IgD-negative memory B cell (primary cell): ENCODE measurements around the gene CCDC110. TPM values are rescaled to one million over a fixed set of nuclear protein-coding genes. Genes with fewer than 3 reads are reported as not detected.

Experiments used
- H3K27ac Mint-ChIP-seq, 3 donors: one replicate each; pipeline ENCODE4 v1.8.0; 2020 to 2022; ENCODE audit warnings: mild to moderate bottlenecking in 3 of 3, mixed read lengths in 3 of 3, moderate library complexity in 1 of 3
- H3K27me3 Mint-ChIP-seq: one replicate; pipeline ENCODE4 v1.8.0; 2021; ENCODE audit warnings: mixed read lengths
- H3K36me3 Mint-ChIP-seq: one replicate; pipeline ENCODE4 v1.8.0; 2020; ENCODE audit warnings: mild to moderate bottlenecking, mixed read lengths
- H3K4me1 Mint-ChIP-seq, 3 donors: one replicate each; pipeline ENCODE4 v1.8.0; 2020 to 2022; ENCODE audit warnings: mixed read lengths in 3 of 3, mild to moderate bottlenecking in 1 of 3
- H3K4me3 Mint-ChIP-seq, 4 donors: one replicate each; pipeline ENCODE4 v1.8.0; 2020 to 2022; ENCODE audit warnings: mild to moderate bottlenecking in 4 of 4, mixed read lengths in 4 of 4, moderate library complexity in 3 of 4
- H3K9me3 Mint-ChIP-seq, 3 donors: one replicate each; pipeline ENCODE4 v1.8.0; 2020 to 2021; ENCODE audit warnings: mixed read lengths in 3 of 3, mild to moderate bottlenecking in 1 of 3
- polyA plus RNA-seq: library from polyadenylated mRNA; unstranded; fragments of 300-500 nt; fragmentation: Illumina TruSeq; gene quantifications from one replicate; pipeline ENCODE4 v1.2.3, GENCODE V29; 2021

The CCDC110 gene
- polyA plus RNA-seq, 1 donor from 2014 or later, result not detected

DNA sequence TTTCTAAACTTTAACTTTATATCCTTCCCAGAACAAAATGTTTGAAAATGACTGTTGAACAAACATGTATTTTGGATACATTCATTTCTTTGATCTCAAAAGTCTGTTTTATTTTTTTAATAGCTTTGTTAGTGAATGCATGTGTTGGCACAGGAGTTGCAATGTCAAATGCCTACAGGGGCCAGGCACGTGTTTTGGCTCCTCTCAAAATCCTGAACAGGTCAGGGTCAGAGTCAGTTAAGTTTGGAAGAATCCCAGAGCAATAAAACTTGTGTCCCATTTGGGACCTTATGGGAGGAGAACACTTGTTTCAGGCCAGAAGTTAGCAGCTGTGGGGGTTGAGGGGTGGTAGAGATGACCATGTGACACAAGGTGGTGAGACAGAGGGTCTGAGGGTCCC lies 29.0 kb upstream of the CCDC110 start:
- no peak overlapping the region for H3K27ac Mint-ChIP-seq
- H3K4me3 Mint-ChIP-seq, result peak overlapping the region in 1 of 4 donors; percentile 52
- H3K4me1 Mint-ChIP-seq, result no peaks in the 10 kb centered on the region
- peaks cover 0 to 10% (median 8%) of the 10 kb centered on the region in 3 donors for H3K9me3 Mint-ChIP-seq
- peaks cover 8% of the 10 kb centered on the region for H3K27me3 Mint-ChIP-seq
- H3K36me3 Mint-ChIP-seq, result no peaks in the 10 kb centered on the region

- no peak overlapping the region for H3K27ac Mint-ChIP-seq
- no peak overlapping the region for H3K4me3 Mint-ChIP-seq
- no peaks in the 10 kb centered on the region for H3K4me1 Mint-ChIP-seq
- H3K9me3 Mint-ChIP-seq, result peaks cover 0 to 10% (median 8%) of the 10 kb centered on the region in 3 donors
- peaks cover 9% of the 10 kb centered on the region for H3K27me3 Mint-ChIP-seq
- no peaks in the 10 kb centered on the region for H3K36me3 Mint-ChIP-seq
Measured at GRCh38 chr4:185500035-185500434, 28.5 kb upstream of the CCDC110 start.

DNA sequence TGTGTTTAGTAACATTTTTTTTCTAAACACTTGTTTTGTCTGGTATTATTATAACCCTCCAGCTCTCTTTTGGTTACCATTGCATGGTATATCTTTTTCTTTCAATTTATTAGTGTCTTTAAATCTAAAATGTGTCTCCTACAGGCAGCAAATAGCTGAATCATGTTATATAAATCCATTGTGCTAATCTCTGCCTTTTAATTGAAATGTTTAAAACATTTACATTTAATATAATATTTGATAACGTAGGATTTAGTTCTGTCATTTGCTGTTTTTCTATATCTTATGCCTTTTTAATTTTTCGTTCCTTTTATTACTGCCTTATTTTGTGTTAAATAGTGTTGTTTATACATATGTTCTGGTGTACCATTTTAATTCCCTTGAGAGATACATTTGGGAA lies 17.1 kb upstream of the CCDC110 start:
- H3K27ac Mint-ChIP-seq, result no peak overlapping the region
- peaks cover 11% of the 10 kb centered on the region for H3K36me3 Mint-ChIP-seq
- peaks cover 9 to 20% (median 10%) of the 10 kb centered on the region in 3 donors for H3K9me3 Mint-ChIP-seq
- H3K27me3 Mint-ChIP-seq, result peaks cover 10% of the 10 kb centered on the region
- no peaks in the 10 kb centered on the region for H3K4me1 Mint-ChIP-seq
- peak overlapping the region in 1 of 4 donors; percentile 31 for H3K4me3 Mint-ChIP-seq

GRCh38 chr4:185481401-185481800 lies 9.9 kb upstream of the CCDC110 start:
- Mint-ChIP-seq H3K27ac (no peak overlapping the region), H3K9me3 (peaks cover 0 to 3% (median 0%) of the 10 kb centered on the region in 3 donors), H3K4me1 (peaks cover 0 to 5% (median 0%) of the 10 kb centered on the region in 3 donors), H3K27me3 (peaks cover 12% of the 10 kb centered on the region), H3K4me3 (no peak overlapping the region), H3K36me3 (peaks cover 2% of the 10 kb centered on the region)

- peaks cover 0 to 5% (median 0%) of the 10 kb centered on the region in 3 donors for H3K4me1 Mint-ChIP-seq
- H3K9me3 Mint-ChIP-seq, result peaks cover 0 to 3% (median 0%) of the 10 kb centered on the region in 3 donors
- H3K27me3 Mint-ChIP-seq, result peaks cover 12% of the 10 kb centered on the region
- H3K27ac Mint-ChIP-seq, result no peak overlapping the region
- peak overlapping the region in 2 of 4 donors; percentile 19 to 32 for H3K4me3 Mint-ChIP-seq
- H3K36me3 Mint-ChIP-seq, result no peaks in the 10 kb centered on the region
Measured at GRCh38 chr4:185480016-185480732, 8.6 kb upstream of the CCDC110 start.

DNA sequence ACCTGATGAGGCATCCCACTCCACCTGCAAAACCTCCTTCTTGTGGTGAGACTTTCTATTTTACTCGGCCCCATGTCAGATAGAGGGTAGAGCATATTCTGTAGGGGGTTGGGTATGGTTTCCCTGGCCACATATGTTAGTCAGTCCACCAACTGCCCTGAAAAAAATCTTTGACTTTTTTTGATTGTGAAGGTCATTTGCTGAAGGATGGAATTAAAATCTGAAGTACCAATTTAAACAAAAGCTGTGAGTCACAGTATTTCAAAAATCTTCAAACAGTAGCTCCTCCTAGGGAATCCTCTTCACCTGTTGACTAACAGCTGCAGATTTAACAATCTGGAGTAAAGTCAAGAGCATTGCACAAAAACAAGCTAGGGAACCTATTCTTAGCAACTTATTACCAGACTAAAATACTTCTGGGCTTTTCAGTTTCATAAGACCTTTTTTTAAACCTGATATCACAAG lies 8.0 kb upstream of the CCDC110 start:
- Mint-ChIP-seq H3K4me1 (peaks cover 0 to 5% (median 0%) of the 10 kb centered on the region in 3 donors), H3K9me3 (peaks cover 0 to 3% (median 0%) of the 10 kb centered on the region in 3 donors), H3K27me3 (peaks cover 9% of the 10 kb centered on the region), H3K4me3 (no peak overlapping the region), H3K36me3 (no peaks in the 10 kb centered on the region), H3K27ac (no peak overlapping the region)

- peaks cover 6% of the 10 kb centered on the region for H3K27me3 Mint-ChIP-seq
- H3K4me3 Mint-ChIP-seq, result no peak overlapping the region
- peaks cover 8 to 14% (median 9%) of the 10 kb centered on the region in 3 donors for H3K4me1 Mint-ChIP-seq
- H3K27ac Mint-ChIP-seq, result no peak overlapping the region
- H3K9me3 Mint-ChIP-seq, result no peaks in the 10 kb centered on the region
- no peaks in the 10 kb centered on the region for H3K36me3 Mint-ChIP-seq
Measured at GRCh38 chr4:185473247-185473646, 1.7 kb upstream of the CCDC110 start.

GRCh38 chr4:185472103-185472542 lies 590 bp upstream of the CCDC110 start:
- Mint-ChIP-seq H3K27ac (peak overlapping the region; percentile 73 to 94 (median 93)), H3K9me3 (no peaks in the 10 kb centered on the region), H3K36me3 (no peaks in the 10 kb centered on the region), H3K27me3 (peaks cover 2% of the 10 kb centered on the region), H3K4me3 (peak overlapping the region; percentile 89 to 97 (median 92)), H3K4me1 (peaks cover 8 to 14% (median 9%) of the 10 kb centered on the region in 3 donors)

- Mint-ChIP-seq H3K36me3 (no peaks in the 10 kb centered on the region), H3K9me3 (no peaks in the 10 kb centered on the region), H3K27me3 (peaks cover 2% of the 10 kb centered on the region), H3K27ac (peak overlapping the region; percentile 26 to 95 (median 88)), H3K4me3 (peak overlapping the region; percentile 71 to 95 (median 90)), H3K4me1 (peaks cover 8 to 14% (median 9%) of the 10 kb centered on the region in 3 donors)
Measured at GRCh38 chr4:185470501-185471195, 885 bp downstream of the CCDC110 start.

DNA sequence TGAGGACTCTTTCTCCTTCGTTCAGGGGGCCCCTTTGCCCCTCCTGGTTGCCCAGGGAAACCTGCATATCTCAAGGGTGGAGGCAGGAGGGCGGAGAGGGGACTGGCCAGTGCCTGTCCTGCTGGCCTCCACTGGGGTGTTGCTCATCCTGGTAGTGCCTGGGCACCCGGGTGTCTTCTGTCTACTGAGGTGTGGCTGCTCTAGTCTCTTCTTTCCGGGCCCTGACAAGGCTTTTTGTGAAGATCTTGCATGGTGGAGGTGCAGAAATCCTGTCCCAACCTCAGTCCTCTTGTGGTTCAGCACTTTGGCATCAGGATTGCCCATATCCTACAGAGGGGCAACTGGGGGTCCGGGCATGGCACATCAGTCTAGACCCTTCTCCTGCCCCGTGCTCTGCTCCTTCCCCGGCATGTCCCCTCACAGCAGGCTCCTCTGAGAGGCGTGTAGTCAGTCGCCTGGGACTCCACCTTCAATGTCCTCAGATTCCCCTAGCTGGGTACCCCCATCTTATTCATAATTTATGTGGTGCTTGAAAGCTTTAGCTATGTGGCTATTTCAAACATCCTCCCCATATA lies 1.9 kb downstream of the CCDC110 start:
- H3K4me1 Mint-ChIP-seq, result peaks cover 8 to 14% (median 9%) of the 10 kb centered on the region in 3 donors
- H3K36me3 Mint-ChIP-seq, result no peaks in the 10 kb centered on the region
- no peaks in the 10 kb centered on the region for H3K9me3 Mint-ChIP-seq
- H3K27ac Mint-ChIP-seq, result peak overlapping the region in 1 of 3 donors; percentile 26
- H3K27me3 Mint-ChIP-seq, result peaks cover 2% of the 10 kb centered on the region
- peak overlapping the region in 3 of 4 donors; percentile 5 to 49 (median 13) for H3K4me3 Mint-ChIP-seq

GRCh38 chr4:185468999-185469398 lies 2.5 kb downstream of the CCDC110 start:
- Mint-ChIP-seq H3K27ac (peak overlapping the region in 1 of 3 donors; percentile 26), H3K36me3 (no peaks in the 10 kb centered on the region), H3K4me3 (peak overlapping the region in 1 of 4 donors; percentile 13), H3K9me3 (no peaks in the 10 kb centered on the region), H3K27me3 (peaks cover 2% of the 10 kb centered on the region), H3K4me1 (peaks cover 8 to 14% (median 9%) of the 10 kb centered on the region in 3 donors)

DNA sequence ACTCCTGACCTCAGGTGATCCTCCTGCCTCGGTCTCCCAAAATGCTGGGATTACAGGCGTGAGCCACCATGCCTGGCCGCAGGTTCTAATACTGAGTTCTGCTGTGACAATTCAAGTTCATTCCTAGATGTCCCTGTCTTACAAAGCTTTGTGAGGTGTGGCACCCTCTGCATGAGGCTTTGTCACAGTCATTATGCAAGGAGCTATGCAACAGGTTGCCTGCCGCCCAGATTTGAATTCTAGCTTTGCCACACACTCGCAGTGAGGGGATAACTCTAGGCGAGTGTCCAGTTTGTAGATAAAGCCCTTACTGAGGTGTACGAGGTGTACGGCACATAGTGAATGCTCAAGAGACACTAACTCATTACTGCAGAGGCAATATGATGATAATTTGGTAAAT lies 3.5 kb downstream of the CCDC110 start:
- Mint-ChIP-seq H3K27me3 (peaks cover 2% of the 10 kb centered on the region), H3K9me3 (no peaks in the 10 kb centered on the region), H3K27ac (no peak overlapping the region), H3K4me3 (no peak overlapping the region), H3K4me1 (peaks cover 8 to 14% (median 9%) of the 10 kb centered on the region in 3 donors), H3K36me3 (no peaks in the 10 kb centered on the region)

GRCh38 chr4:185467101-185467500 lies 4.4 kb downstream of the CCDC110 start:
- no peaks in the 10 kb centered on the region for H3K36me3 Mint-ChIP-seq
- no peaks in the 10 kb centered on the region for H3K9me3 Mint-ChIP-seq
- H3K4me1 Mint-ChIP-seq, result peaks cover 5 to 12% (median 9%) of the 10 kb centered on the region in 3 donors
- H3K4me3 Mint-ChIP-seq, result peak overlapping the region in 1 of 4 donors; percentile 19
- H3K27ac Mint-ChIP-seq, result no peak overlapping the region
- peaks cover under 1% of the 10 kb centered on the region for H3K27me3 Mint-ChIP-seq

DNA sequence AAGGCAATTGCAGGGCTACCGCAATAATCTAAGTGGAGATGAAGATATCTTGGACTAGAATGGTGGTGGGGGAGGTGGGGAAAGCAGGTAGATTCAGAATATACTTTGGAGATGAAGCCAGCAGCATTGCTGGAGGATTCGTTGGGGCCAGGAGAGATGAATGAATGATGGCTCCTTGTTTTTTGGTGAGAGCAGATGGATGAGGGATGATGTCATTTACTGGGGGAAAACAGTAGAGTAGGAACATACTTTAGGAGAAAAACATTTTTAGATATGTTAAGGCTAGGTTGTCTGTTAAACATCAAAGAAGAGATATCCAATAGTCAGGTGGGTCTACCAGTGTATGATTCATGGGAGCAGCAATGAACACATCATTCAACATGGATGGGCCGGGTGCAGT lies 5.8 kb downstream of the CCDC110 start:
- no peak overlapping the region for H3K27ac Mint-ChIP-seq
- H3K27me3 Mint-ChIP-seq, result peaks cover 2% of the 10 kb centered on the region
- no peaks in the 10 kb centered on the region for H3K36me3 Mint-ChIP-seq
- no peak overlapping the region for H3K4me3 Mint-ChIP-seq
- H3K4me1 Mint-ChIP-seq, result peaks cover 5 to 10% (median 8%) of the 10 kb centered on the region in 3 donors
- H3K9me3 Mint-ChIP-seq, result no peaks in the 10 kb centered on the region

GRCh38 chr4:185464887-185465286 lies 6.6 kb downstream of the CCDC110 start:
- H3K9me3 Mint-ChIP-seq, result no peaks in the 10 kb centered on the region
- peaks cover 8% of the 10 kb centered on the region for H3K27me3 Mint-ChIP-seq
- peaks cover 3% of the 10 kb centered on the region for H3K36me3 Mint-ChIP-seq
- H3K27ac Mint-ChIP-seq, result no peak overlapping the region
- H3K4me1 Mint-ChIP-seq, result peaks cover 0 to 5% (median 3%) of the 10 kb centered on the region in 3 donors
- H3K4me3 Mint-ChIP-seq, result no peak overlapping the region
